ENCODE data around the gene MYO1B. TPM values are rescaled to one million over a fixed set of nuclear protein-coding genes. Genes with fewer than 3 reads are reported as not detected.

Gene MYO1B
- total RNA-seq, 2 donors from 2014 or later, result 75.0 to 78.2 TPM

- H3K9me3 ChIP-seq, result no peaks in the 10 kb centered on the region
- peaks cover 3% of the 10 kb centered on the region for H3K4me1 ChIP-seq
- no peaks in the 10 kb centered on the region for H3K27me3 ChIP-seq
- no peak overlapping the region for H3K9ac ChIP-seq (ENCODE audit: low read depth in 2 of 2, low read length in 2 of 2)
- no peak overlapping the region for H3K4me3 ChIP-seq
- DNase-seq, result no peak
- intact Hi-C loops (cut with DNase I), result no loop called here
- no peak for TF ChIP-seq CTCF (IDR thresholded peaks at IDR 0.05)
- no peaks in the 10 kb centered on the region for H3K36me3 ChIP-seq
- H3K27ac ChIP-seq, result no peak overlapping the region
Observed at GRCh38 chr2:191249156-191249813, 4.1 kb downstream of the MYO1B start.

GRCh38 chr2:191250400-191250799 is 5.2 kb downstream of the MYO1B start:
- H3K27ac ChIP-seq, result no peak overlapping the region
- no peak for TF ChIP-seq CTCF (IDR thresholded peaks at IDR 0.05)
- peak overlapping the region in 1 of 2 donors; percentile 15 for H3K9ac ChIP-seq (ENCODE audit: low read depth in 2 of 2, low read length in 2 of 2)
- no peaks in the 10 kb centered on the region for H3K9me3 ChIP-seq
- H3K36me3 ChIP-seq, result no peaks in the 10 kb centered on the region
- peaks cover 3% of the 10 kb centered on the region for H3K4me1 ChIP-seq
- intact Hi-C loops (cut with DNase I), result no loop called here
- no peak overlapping the region for H3K4me3 ChIP-seq
- H3K27me3 ChIP-seq, result no peaks in the 10 kb centered on the region
- no peak for DNase-seq

GRCh38 chr2:191250986-191251385 is 5.8 kb downstream of the MYO1B start:
- no peak for TF ChIP-seq CTCF (IDR thresholded peaks at IDR 0.05)
- no peak for DNase-seq
- Histone ChIP-seq H3K27ac (no peak overlapping the region), H3K9ac (ENCODE audit: low read depth in 2 of 2, low read length in 2 of 2) (peak overlapping the region in 1 of 2 donors; percentile 15), H3K4me1 (peaks cover 3% of the 10 kb centered on the region), H3K4me3 (no peak overlapping the region), H3K36me3 (no peaks in the 10 kb centered on the region), H3K9me3 (no peaks in the 10 kb centered on the region), H3K27me3 (no peaks in the 10 kb centered on the region)
- intact Hi-C loops (cut with DNase I), result no loop called here

- no peaks in the 10 kb centered on the region for H3K9me3 ChIP-seq
- intact Hi-C loops (cut with DNase I), result no loop called here
- H3K27ac ChIP-seq, result no peak overlapping the region
Observed at GRCh38 chr2:191252699-191253098, 7.5 kb downstream of the MYO1B start.

GRCh38 chr2:191253476-191253875 is 8.3 kb downstream of the MYO1B start:
- H3K4me3 ChIP-seq, result no peak overlapping the region
- no peaks in the 10 kb centered on the region for H3K4me1 ChIP-seq
- no peak for DNase-seq
- H3K36me3 ChIP-seq, result no peaks in the 10 kb centered on the region
- H3K27ac ChIP-seq, result no peak overlapping the region
- no peak for TF ChIP-seq CTCF (IDR thresholded peaks at IDR 0.05)
- H3K27me3 ChIP-seq, result no peaks in the 10 kb centered on the region
- intact Hi-C loops (cut with DNase I), result no loop called here
- no peak overlapping the region for H3K9ac ChIP-seq (ENCODE audit: low read depth in 2 of 2, low read length in 2 of 2)
- no peaks in the 10 kb centered on the region for H3K9me3 ChIP-seq

More at GRCh38 chr2:191252699-191253098, 7.5 kb downstream of the MYO1B start:
- TF ChIP-seq CTCF (IDR thresholded peaks at IDR 0.05), result no peak
- H3K9ac ChIP-seq (ENCODE audit: low read depth in 2 of 2, low read length in 2 of 2), result no peak overlapping the region
- no peaks in the 10 kb centered on the region for H3K36me3 ChIP-seq
- H3K4me1 ChIP-seq, result no peaks in the 10 kb centered on the region
- DNase-seq, result no peak
- no peak overlapping the region for H3K4me3 ChIP-seq
- H3K27me3 ChIP-seq, result no peaks in the 10 kb centered on the region
